Hypothalamus (tissue), 51 donors: Measurements from ENCODE around the gene MTRF1.

ENCODE experiments used
- DNase-seq, 51 donors: peaks; one replicate each; lab custom pipeline; 2025; lab: John Stamatoyannopoulos, UW

MTRF1 gene, protein sequence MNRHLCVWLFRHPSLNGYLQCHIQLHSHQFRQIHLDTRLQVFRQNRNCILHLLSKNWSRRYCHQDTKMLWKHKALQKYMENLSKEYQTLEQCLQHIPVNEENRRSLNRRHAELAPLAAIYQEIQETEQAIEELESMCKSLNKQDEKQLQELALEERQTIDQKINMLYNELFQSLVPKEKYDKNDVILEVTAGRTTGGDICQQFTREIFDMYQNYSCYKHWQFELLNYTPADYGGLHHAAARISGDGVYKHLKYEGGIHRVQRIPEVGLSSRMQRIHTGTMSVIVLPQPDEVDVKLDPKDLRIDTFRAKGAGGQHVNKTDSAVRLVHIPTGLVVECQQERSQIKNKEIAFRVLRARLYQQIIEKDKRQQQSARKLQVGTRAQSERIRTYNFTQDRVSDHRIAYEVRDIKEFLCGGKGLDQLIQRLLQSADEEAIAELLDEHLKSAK

DNA sequence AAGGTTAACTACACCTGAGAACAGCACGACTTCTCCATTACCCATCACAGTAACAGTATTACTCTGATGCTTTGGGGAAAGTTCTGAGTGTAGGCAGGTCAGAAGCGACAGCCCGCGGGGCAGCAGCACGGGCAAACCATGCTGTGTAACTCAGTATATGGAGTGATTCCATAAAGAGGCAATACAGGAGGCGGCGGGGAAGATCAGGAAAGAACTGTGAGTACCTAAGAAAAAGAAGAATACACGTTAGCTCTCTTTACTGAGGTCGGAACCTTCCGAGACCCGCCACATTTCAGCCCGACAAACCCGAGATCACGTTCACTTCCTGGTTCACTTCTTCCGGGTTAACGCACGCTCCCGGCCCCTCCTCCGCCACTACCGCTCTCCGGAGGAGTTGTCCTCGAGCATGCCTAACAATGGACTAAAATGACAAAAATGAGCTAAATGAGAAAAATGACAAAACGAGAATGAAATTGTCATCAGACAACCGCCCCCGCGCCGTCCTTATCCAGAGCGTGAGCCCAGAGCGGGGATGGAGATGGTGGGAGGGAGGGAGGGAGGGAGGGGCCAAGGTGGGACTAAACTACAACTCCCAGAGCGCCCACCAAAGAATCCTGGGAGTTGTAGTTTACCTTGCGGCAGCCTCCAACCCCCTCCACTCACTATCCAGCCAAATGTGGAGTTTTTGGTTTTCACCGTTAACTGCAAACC lies at the start of gene MTRF1:
TSS of gene MTRF1 (minus strand) at position 316 of the 711 bp plus-strand sequence. CDS start 2,669 bp downstream, outside the sequence.
- peak; percentile 27 to 96 (median 76) for DNase-seq

- no peak for DNase-seq
Observed at GRCh38 chr13:41313117-41313516, 49.7 kb upstream of the MTRF1 start.

DNA sequence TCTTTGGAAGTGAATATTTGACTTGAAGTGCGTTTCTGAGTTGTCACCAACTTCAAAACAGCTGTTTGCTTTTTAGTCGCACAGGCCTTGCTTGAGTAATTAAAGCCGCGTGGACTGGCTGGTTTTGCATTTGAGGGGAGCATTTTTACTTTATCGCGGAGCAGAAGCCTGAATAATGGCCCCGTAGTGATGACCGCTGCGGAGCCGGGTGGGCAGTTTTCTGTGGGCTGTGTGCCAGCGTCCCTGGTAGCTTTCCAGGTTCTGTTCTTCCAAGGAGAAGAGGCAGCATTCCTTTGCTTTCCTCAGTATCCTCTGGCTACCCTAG lies 48.8 kb upstream of the MTRF1 start:
- DNase-seq, result peak in 32 of 51 donors; percentile 4 to 67 (median 18)

GRCh38 chr13:41311406-41312175 lies 48.2 kb upstream of the MTRF1 start:
- peak in 34 of 51 donors; percentile 15 to 80 (median 51) for DNase-seq

DNA sequence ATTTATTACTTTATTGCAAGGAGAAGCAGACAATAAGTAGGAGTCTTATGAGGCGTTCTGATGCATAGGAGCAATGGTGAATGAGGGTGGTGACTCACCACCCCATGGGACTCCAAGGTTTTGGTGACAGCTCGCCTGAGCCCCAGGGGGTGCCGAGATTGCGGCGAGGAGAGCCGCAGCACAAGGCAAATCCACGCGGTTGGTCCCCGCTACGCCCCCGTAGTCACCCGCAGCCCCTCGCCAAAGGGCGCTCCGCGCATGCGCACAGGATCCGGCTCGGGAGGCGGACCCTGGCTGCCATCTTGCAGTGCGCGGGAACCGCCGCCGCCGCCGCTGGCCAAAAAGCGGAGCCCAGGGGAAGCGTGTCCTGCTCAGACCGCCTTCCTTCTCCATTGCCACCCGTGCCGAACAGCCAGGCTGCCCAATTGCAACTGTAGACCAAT lies 47.6 kb upstream of the MTRF1 start, which contains the start of gene NAA16:
TSS of gene NAA16 (plus strand) at position 305 of the 443 bp plus-strand sequence. CDS start 262 bp downstream, outside the sequence.
- DNase-seq, result peak; percentile 57 to 98 (median 88)

- DNase-seq, result no peak
Observed at GRCh38 chr13:41307884-41308640, 44.7 kb upstream of the MTRF1 start.

DNA sequence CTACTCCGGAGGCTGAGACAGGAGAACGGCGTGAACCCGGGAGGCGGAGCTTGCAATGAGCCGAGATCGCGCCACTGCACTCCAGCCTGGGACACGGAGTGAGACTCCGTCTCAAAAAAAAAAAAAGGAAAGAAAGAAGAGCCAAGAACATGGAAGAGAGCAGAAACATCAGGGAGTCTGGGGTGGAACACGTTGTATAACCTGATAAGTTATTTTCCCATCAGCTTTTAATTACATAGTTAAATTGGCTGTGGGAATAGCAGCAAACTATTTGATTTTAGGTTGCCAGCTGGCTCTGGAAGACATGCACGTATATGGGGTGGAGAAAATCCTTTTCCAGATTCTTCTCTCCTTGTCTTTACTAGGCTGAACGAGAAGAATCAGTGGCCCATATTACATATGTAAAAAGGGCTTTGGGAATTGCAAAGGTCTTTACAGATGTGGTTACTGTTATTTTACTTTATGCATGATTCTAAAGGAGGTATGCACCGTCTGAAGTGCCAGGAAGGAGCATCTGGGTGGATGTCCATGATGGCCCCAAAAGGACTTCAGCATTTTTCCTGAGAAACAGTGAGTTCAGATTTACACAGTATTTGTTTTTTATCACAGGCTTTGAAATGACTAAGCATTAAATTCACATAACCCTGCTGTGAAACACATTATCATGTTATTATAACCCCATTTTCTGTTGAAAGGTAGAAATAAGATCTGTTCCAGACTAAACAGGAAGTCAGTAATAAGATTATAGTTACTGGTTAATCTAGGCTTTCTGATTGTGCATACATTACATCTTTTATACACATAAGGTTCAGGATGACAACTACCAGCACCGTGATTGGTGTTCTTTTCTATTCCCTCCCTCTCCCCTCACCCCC lies 43.1 kb upstream of the MTRF1 start:
- DNase-seq, result no peak

DNA sequence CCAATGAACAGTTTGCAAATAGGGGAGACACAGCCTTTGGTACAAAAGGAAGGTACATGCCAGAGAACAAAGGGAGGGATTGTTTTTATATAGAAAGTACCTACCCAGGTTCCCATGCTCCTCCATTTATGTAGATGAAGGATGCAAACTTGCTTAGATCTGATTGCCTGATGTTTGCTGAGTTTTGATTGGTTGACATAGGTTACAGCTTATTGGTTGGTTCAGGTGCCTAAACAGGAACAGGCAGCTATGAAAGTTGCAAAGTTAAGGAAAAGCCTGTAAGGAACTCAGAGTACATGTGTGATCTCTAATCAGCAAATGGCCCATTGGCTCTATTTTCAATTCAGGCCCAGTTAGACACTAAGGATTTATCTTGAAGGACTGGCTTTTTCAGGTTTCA lies 41.2 kb upstream of the MTRF1 start:
- DNase-seq, result no peak

DNA sequence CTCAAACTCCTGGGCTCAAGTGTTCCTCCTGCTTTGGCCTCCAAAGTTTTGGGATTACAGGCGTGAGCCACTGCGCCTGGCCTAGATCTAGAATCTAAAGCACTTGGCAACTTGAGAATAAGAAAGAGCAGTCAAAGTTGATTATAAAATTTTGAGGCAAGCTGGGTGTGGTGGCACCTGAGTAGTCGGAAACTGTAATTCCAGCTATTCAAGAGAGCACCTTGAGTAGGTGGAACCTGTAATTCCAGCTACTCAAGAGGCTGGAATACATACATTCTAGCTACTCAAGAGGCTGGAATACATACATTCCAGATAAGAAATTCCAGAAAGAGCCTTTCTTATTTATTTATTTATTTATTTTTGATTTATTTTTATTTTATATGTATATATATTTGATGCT lies 39.4 kb upstream of the MTRF1 start:
- DNase-seq, result no peak

- no peak for DNase-seq
Observed at GRCh38 chr13:41299316-41300094, 36.1 kb upstream of the MTRF1 start.

GRCh38 chr13:41296879-41297646 lies 33.7 kb upstream of the MTRF1 start:
- DNase-seq, result no peak

GRCh38 chr13:41295973-41296372 lies 32.6 kb upstream of the MTRF1 start:
- DNase-seq, result no peak

DNA sequence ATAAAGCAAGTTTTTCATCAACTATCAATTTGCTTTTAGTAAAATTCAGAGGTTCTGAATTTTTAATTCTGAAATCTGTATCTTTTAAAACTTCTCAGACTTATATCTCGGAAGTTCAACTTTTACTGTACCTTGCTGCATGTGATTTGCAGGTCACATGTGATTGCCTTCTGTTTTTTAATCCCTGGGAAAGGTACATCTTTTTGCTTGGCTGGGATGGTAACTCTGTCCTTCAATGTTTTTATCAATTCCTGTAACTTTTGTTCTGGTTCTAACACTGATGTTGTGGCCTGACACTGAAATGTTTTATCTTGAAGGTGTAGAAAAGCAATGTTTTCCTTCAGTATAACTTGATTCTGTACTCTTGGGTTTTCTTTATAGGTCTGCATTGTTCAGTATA lies 31.5 kb upstream of the MTRF1 start:
- no peak for DNase-seq

GRCh38 chr13:41293272-41293671 lies 29.9 kb upstream of the MTRF1 start:
- no peak for DNase-seq

GRCh38 chr13:41291246-41291645 lies 27.9 kb upstream of the MTRF1 start:
- DNase-seq, result no peak

DNA sequence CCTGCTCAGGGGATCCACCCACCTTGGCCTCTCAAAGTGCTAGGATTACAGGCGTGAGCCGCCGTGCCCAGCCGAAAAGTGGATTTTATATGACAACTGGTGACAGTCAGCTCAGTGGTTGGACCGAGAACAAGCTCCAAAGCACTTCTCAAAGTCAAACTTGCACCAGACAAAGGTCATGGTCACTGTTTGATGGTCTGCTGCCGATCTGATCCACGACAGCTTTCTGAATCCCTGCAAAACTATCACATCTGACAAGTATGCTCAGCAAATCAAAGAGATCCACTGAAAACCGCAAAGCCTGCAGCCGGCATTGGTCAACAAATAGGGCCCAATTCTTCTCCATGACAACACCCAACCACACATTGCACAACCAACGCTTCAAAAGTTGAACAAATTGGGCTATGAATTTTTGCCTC lies 26.1 kb upstream of the MTRF1 start:
- no peak for DNase-seq

DNA sequence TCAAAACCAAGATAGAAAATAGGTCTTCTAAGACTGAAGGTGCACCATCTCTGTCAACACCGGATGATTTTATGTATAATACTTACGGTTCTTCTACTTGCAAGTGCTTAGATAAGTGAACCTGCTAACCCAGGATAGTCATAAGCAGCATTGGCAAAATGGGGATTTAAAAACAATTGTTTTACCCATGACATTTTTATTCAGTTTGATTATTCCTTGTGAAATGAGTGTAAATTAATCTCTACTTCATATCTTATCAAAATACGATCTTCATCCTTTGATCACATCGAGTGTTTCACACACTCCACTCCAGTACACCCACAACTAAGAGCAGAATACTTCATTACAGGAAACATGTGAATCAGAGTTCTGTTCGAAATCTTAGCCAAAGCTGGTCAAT lies 23.0 kb upstream of the MTRF1 start:
- no peak for DNase-seq
